Glutamatergic neuron (in vitro differentiated cells): ENCODE results near the gene ELMO1. TPM values are rescaled to one million over a fixed set of nuclear protein-coding genes. Genes with fewer than 3 reads are reported as not detected.

ENCODE experiments used
- DNase-seq: peaks from one replicate; pipeline ENCODE4 v3.0.0; 2022
- H3K27ac Mint-ChIP-seq: one replicate; pipeline ENCODE4 v1.8.0; 2020; ENCODE audit warnings: mild to moderate bottlenecking, mixed read lengths, inconsistent platforms; ENCODE audit not compliant: unreplicated experiment
- H3K27me3 Mint-ChIP-seq: one replicate; pipeline ENCODE4 v1.8.0; 2020; ENCODE audit warnings: mild to moderate bottlenecking, moderate library complexity, mixed read lengths, inconsistent platforms; ENCODE audit not compliant: unreplicated experiment
- H3K36me3 Mint-ChIP-seq: one replicate; pipeline ENCODE4 v1.8.0; 2020; ENCODE audit warnings: mild to moderate bottlenecking, mixed read lengths, inconsistent platforms; ENCODE audit not compliant: unreplicated experiment
- H3K4me1 Mint-ChIP-seq: one replicate; pipeline ENCODE4 v1.8.0; 2020; ENCODE audit warnings: mild to moderate bottlenecking, low read depth, mixed read lengths, inconsistent platforms; ENCODE audit not compliant: unreplicated experiment
- H3K4me3 Mint-ChIP-seq: one replicate; pipeline ENCODE4 v1.8.0; 2020; ENCODE audit warnings: mild to moderate bottlenecking, mixed read lengths, inconsistent platforms; ENCODE audit not compliant: unreplicated experiment
- H3K9me3 Mint-ChIP-seq: one replicate; pipeline ENCODE4 v1.8.0; 2020; ENCODE audit warnings: mild to moderate bottlenecking, moderate library complexity, mixed read lengths, inconsistent platforms; ENCODE audit not compliant: unreplicated experiment
- total RNA-seq: library from RNA; stranded (reverse); fragmentation: NEBNext Ultra II Directional; extraction: Animal tissue kit (Norgen Biotek cat#: 25700); gene quantifications from one replicate; pipeline ENCODE4 v1.2.1, GENCODE V29; 2021; ENCODE audit not compliant: unreplicated experiment
- TF ChIP-seq, protein P1 (sequence below): fragments of 200-600 bp; sonication (generic); IDR thresholded peaks from one replicate; pipeline ENCODE4 v1.5.0; 2021; ENCODE audit not compliant: partially characterized antibody, unreplicated experiment

The ELMO1 gene
- total RNA-seq, 1 donor from 2014 or later, result 5.5 TPM

DNA sequence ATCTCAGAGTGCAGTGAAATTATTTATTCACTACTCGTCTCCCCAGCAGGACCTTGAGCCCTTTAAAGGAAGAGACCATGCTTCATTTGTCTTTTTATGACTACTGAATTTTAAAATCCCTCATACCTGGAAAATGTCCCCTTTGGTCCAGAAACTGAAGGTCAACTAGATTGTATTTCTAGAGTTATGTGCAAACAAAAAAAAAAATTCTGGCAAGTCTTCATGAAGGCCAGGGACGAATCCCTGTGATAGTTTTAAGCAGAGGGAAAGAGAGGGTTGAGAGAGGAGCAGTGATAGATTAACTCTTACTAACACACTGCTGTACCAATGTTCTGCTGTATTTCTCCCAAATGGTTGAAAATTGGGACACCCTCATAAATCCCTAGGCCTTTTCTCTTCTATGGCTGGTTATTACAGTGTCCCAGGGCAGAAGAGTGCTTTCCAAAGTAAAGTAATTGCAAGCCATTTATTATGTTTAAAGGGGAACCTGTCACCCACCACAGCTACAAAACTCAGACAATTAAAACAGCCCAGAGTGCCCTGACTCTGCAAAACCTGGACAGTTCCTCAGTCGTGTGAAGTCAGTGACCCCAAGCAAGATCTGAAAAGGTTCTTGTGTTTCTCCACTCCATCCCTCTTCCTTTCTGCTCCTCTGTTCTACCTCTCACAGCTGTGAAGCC lies 541.6 kb downstream of the ELMO1 start:
- Mint-ChIP-seq H3K36me3 (no peaks in the 10 kb centered on the region), H3K4me1 (peaks cover 7% of the 10 kb centered on the region), H3K27me3 (peaks cover 5% of the 10 kb centered on the region), H3K4me3 (no peak overlapping the region), H3K27ac (no peak overlapping the region), H3K9me3 (peaks cover 4% of the 10 kb centered on the region)
- no peak for DNase-seq
- TF ChIP-seq, protein P1, sequence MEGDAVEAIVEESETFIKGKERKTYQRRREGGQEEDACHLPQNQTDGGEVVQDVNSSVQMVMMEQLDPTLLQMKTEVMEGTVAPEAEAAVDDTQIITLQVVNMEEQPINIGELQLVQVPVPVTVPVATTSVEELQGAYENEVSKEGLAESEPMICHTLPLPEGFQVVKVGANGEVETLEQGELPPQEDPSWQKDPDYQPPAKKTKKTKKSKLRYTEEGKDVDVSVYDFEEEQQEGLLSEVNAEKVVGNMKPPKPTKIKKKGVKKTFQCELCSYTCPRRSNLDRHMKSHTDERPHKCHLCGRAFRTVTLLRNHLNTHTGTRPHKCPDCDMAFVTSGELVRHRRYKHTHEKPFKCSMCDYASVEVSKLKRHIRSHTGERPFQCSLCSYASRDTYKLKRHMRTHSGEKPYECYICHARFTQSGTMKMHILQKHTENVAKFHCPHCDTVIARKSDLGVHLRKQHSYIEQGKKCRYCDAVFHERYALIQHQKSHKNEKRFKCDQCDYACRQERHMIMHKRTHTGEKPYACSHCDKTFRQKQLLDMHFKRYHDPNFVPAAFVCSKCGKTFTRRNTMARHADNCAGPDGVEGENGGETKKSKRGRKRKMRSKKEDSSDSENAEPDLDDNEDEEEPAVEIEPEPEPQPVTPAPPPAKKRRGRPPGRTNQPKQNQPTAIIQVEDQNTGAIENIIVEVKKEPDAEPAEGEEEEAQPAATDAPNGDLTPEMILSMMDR, result no peak

DNA sequence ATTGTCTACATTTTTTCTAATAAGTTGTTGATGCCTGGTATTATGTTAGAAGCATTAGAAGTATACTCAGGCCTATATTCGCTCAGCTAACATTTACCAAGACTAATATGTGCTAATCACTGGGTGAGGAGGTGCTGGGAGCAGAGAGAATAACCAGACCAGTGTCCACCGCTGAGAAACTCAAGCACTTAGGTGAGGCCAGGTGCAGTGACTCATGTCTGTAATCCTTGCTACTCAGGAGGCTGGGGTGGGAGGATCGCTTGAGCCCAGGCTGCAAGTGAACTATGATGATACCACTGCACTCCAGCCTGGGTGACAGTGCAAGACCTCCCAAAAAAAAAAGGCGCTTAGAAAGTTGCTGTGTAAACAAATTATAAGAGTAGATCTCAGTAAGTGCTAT lies 542.2 kb downstream of the ELMO1 start:
- Mint-ChIP-seq H3K4me3 (no peak overlapping the region), H3K9me3 (peaks cover 4% of the 10 kb centered on the region), H3K27me3 (peaks cover 5% of the 10 kb centered on the region), H3K4me1 (peaks cover 7% of the 10 kb centered on the region), H3K36me3 (no peaks in the 10 kb centered on the region), H3K27ac (no peak overlapping the region)
- TF ChIP-seq, protein P1, result no peak
- no peak for DNase-seq

DNA sequence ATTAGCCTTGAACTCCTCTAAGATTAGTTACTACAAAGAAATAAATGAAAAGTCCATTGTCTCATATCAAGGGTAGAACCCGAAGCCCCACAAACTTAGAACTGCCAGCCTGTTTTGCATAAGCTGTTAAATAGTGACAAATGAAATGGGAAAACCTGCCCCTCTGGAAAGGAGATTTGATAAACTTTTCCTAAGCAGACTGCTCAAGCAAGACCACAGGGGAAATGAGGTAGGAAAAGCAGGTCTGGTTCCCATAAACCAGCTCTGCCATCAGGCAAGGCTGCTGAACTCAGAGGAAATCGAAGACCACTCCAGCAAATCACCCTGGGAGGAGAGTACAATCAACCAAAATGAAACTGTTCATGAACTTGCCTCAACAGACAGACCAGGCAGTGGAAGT lies 542.8 kb downstream of the ELMO1 start:
- H3K36me3 Mint-ChIP-seq, result no peaks in the 10 kb centered on the region
- DNase-seq, result no peak
- H3K4me1 Mint-ChIP-seq, result peaks cover 7% of the 10 kb centered on the region
- no peak overlapping the region for H3K4me3 Mint-ChIP-seq
- peaks cover 5% of the 10 kb centered on the region for H3K27me3 Mint-ChIP-seq
- TF ChIP-seq, protein P1, result no peak
- peaks cover 4% of the 10 kb centered on the region for H3K9me3 Mint-ChIP-seq
- H3K27ac Mint-ChIP-seq, result no peak overlapping the region

DNA sequence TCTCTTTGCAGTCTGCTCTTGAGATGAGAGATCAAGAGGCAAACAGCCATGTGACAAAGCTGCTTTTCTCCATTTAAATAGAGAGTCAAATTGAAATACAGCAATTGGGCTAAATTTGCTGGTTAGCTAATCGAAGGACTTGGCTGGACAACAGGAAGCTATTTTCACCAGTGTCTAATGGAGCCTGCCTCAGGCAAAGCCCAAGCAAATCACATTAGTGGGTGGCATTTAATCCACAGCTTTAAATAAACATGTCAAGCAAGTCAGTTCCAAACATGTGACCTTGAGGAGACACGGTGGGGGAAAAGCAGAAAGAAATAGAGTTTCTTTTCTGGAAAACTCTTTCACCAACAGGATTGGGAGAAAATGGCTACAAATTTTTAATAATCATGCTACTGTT lies 543.9 kb downstream of the ELMO1 start:
- Mint-ChIP-seq H3K27me3 (peaks cover 5% of the 10 kb centered on the region), H3K4me1 (peaks cover 7% of the 10 kb centered on the region), H3K4me3 (no peak overlapping the region), H3K27ac (no peak overlapping the region), H3K9me3 (peaks cover 4% of the 10 kb centered on the region), H3K36me3 (no peaks in the 10 kb centered on the region)
- DNase-seq, result no peak
- TF ChIP-seq, protein P1, result no peak

DNA sequence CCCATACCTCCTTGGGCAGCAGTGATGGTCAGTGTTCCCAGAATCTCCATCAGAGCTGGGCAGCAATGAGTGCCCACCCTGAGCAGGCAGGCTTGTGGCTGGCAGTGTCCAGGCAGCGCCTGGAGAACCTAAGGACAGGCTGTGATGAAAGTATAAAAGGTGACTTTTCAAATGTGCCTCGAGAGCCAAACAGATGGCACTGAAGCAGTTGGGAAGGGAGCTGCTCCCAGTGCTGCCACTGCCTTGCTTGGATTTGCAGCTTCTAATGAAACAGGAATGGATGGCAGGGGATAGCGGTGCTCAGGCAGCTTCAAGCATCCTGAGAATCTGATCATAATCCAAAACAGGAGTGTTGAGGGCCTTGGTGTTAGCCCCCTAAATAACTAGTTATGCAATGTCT lies 544.6 kb downstream of the ELMO1 start:
- TF ChIP-seq, protein P1, result no peak
- Mint-ChIP-seq H3K9me3 (peaks cover 6% of the 10 kb centered on the region), H3K4me3 (no peak overlapping the region), H3K27me3 (peaks cover 5% of the 10 kb centered on the region), H3K36me3 (no peaks in the 10 kb centered on the region), H3K4me1 (peaks cover 7% of the 10 kb centered on the region), H3K27ac (no peak overlapping the region)
- DNase-seq, result no peak
